ENCODE data around the gene CRIP2.

GRCh38 chr14:105473677-105474482, 741 bp upstream of the CRIP2 start:
- TF ChIP-seq CTCF (conservative IDR thresholded peaks at IDR 0.05; ENCODE audit: low read depth, low read length) (no peak), POLR2A (IDR thresholded peaks at IDR 0.05; ENCODE audit: low read depth, low read length) (no peak), FOS (IDR thresholded peaks at IDR 0.05; ENCODE audit: low read depth, low read length) (no peak), CEBPB (IDR thresholded peaks at IDR 0.05; ENCODE audit: low read depth, low read length) (no peak), MAZ (IDR thresholded peaks at IDR 0.05; ENCODE audit: borderline replicate concordance, low read depth, low read length) (peak; percentile 61; the same call in 1 of the 2 replicates), MXI1 (IDR thresholded peaks at IDR 0.05; ENCODE audit: borderline replicate concordance, low read depth, low read length) (no peak), RAD21 (IDR thresholded peaks at IDR 0.05; ENCODE audit: low read length) (no peak), MAFK (IDR thresholded peaks at IDR 0.05; ENCODE audit: low read depth, low read length) (no peak), RCOR1 (IDR thresholded peaks at IDR 0.05; ENCODE audit: insufficient replicate concordance, low read length) (no peak), CHD1 (IDR thresholded peaks at IDR 0.05; ENCODE audit: low read depth, low read length) (no peak)
